KBM-7 (cell line): Measurements from ENCODE around the gene LPIN3.
A peak's percentile ranks its signal among the peaks of the same experiment; 100 is the strongest.
"Not testable (repeated sequence)": the region's sequence is repeated elsewhere in the genome, so short reads cannot be mapped to it uniquely, and the experiment has no call there.

ENCODE experiments used
- DNase-seq: peaks from one replicate; pipeline ENCODE4 v3.0.0-alpha.2; 2015
- in situ Hi-C: fragments of 300-500 bp; cut with MboI; formaldehyde crosslinking; loops from 2 replicates; pipeline ENCODE4 v1.14.3; 2020; ENCODE audit warnings: low sequenced_read_pairs, low pct_unique_long_range_greater_than_20kb, mixed read lengths

Gene LPIN3

GRCh38 chr20:41340327-41341055 lies at the start of gene LPIN3:
LPIN3 (plus strand) TSS chr20:41340821; CDS start chr20:41345804, 4,983 bp downstream.
- in situ Hi-C loops = loop anchor here (10.0 kb wide), 2 partner anchors 166 to 356 kb away; no protein-coding TSS in a partner anchor
- DNase-seq = peak; percentile 33

- DNase-seq = no peak
- in situ Hi-C loops = no loop called here
Observed at GRCh38 chr20:41293269-41294037, 47.2 kb upstream of the LPIN3 start.

GRCh38 chr20:41299899-41300298 lies 40.7 kb upstream of the LPIN3 start:
- in situ Hi-C loops = no loop called here
- no peak for DNase-seq

GRCh38 chr20:41300383-41300782 lies 40.2 kb upstream of the LPIN3 start:
- in situ Hi-C loops = no loop called here
- no peak for DNase-seq

- in situ Hi-C loops = no loop called here
- DNase-seq = no peak
Observed at GRCh38 chr20:41300886-41301285, 39.7 kb upstream of the LPIN3 start.

- in situ Hi-C loops = no loop called here
- peak; percentile 50 for DNase-seq
Observed at GRCh38 chr20:41304002-41304401, 36.6 kb upstream of the LPIN3 start.

GRCh38 chr20:41304424-41305079 lies 36.1 kb upstream of the LPIN3 start:
- no peak for DNase-seq
- in situ Hi-C loops = no loop called here

GRCh38 chr20:41306061-41306727 lies 34.4 kb upstream of the LPIN3 start:
- no peak for DNase-seq
- in situ Hi-C loops = no loop called here

GRCh38 chr20:41307021-41307420 lies 33.6 kb upstream of the LPIN3 start:
- in situ Hi-C loops = no loop called here
- DNase-seq = no peak

- in situ Hi-C loops = no loop called here
- no peak for DNase-seq
Observed at GRCh38 chr20:41308290-41308711, 32.3 kb upstream of the LPIN3 start.

- DNase-seq = peak; percentile 37
- in situ Hi-C loops = no loop called here
Observed at GRCh38 chr20:41308726-41309413, 31.8 kb upstream of the LPIN3 start.

GRCh38 chr20:41309817-41310216 lies 30.8 kb upstream of the LPIN3 start:
- no peak for DNase-seq
- in situ Hi-C loops = no loop called here

GRCh38 chr20:41312009-41312408 lies 28.6 kb upstream of the LPIN3 start:
- in situ Hi-C loops, DNase-seq: not testable (repeated sequence)

- DNase-seq = no peak
- in situ Hi-C loops = no loop called here
Observed at GRCh38 chr20:41314386-41314785, 26.2 kb upstream of the LPIN3 start.

- in situ Hi-C loops = no loop called here
- DNase-seq = no peak
Observed at GRCh38 chr20:41316051-41316450, 24.6 kb upstream of the LPIN3 start.

GRCh38 chr20:41316602-41317545 lies 23.7 kb upstream of the LPIN3 start:
- DNase-seq = peak; percentile 60
- in situ Hi-C loops = no loop called here

- in situ Hi-C loops = no loop called here
Observed at GRCh38 chr20:41317546-41318270, 22.9 kb upstream of the LPIN3 start, which contains the start of gene ZHX3. ZHX3 (minus strand) TSS chr20:41317731; CDS start chr20:41204916, 112,815 bp downstream.

More at GRCh38 chr20:41317546-41318270, 22.9 kb upstream of the LPIN3 start, which contains the start of gene ZHX3:
- DNase-seq = peak; percentile 93
